ENCODE results near the gene PTPRD.
A peak's percentile ranks its signal among the peaks of the same experiment; 100 is the strongest.

PTPRD gene

GRCh38 chr9:8331507-8332330 lies 2281.1 kb downstream of the PTPRD start:
- DNase-seq (ENCODE audit: low spot score) = no peak

GRCh38 chr9:8329561-8330283 lies 2283.1 kb downstream of the PTPRD start:
- peak; percentile 20 for DNase-seq (ENCODE audit: low spot score)

GRCh38 chr9:8315211-8315610 lies 2297.6 kb downstream of the PTPRD start:
- no peak for DNase-seq (ENCODE audit: low spot score)

GRCh38 chr9:8309258-8309657 lies 2303.5 kb downstream of the PTPRD start:
- DNase-seq (ENCODE audit: low spot score) = no peak

- DNase-seq (ENCODE audit: low spot score) = no peak
Observed at GRCh38 chr9:8304720-8305119, 2308.1 kb downstream of the PTPRD start.

GRCh38 chr9:8301296-8301695 lies 2311.5 kb downstream of the PTPRD start:
- DNase-seq (ENCODE audit: low spot score) = no peak

- DNase-seq (ENCODE audit: low spot score) = no peak
Observed at GRCh38 chr9:8297047-8297446, 2315.8 kb downstream of the PTPRD start.

GRCh38 chr9:8292657-8293056 lies 2320.1 kb downstream of the PTPRD start:
- no peak for DNase-seq (ENCODE audit: low spot score)

- no peak for DNase-seq (ENCODE audit: low spot score)
Observed at GRCh38 chr9:8289681-8290080, 2323.1 kb downstream of the PTPRD start.

- DNase-seq (ENCODE audit: low spot score) = no peak
Observed at GRCh38 chr9:8287970-8288369, 2324.8 kb downstream of the PTPRD start.

- DNase-seq (ENCODE audit: low spot score) = no peak
Observed at GRCh38 chr9:8287501-8287900, 2325.3 kb downstream of the PTPRD start.

GRCh38 chr9:8284884-8285283 lies 2327.9 kb downstream of the PTPRD start:
- no peak for DNase-seq (ENCODE audit: low spot score)

- no peak for DNase-seq (ENCODE audit: low spot score)
Observed at GRCh38 chr9:8282535-8282934, 2330.3 kb downstream of the PTPRD start.

- no peak for DNase-seq (ENCODE audit: low spot score)
Observed at GRCh38 chr9:8280811-8281210, 2332.0 kb downstream of the PTPRD start.

- DNase-seq (ENCODE audit: low spot score) = no peak
Observed at GRCh38 chr9:8278048-8278447, 2334.8 kb downstream of the PTPRD start.

GRCh38 chr9:8270235-8270634 lies 2342.6 kb downstream of the PTPRD start:
- DNase-seq (ENCODE audit: low spot score) = no peak

GRCh38 chr9:8268881-8269280 lies 2343.9 kb downstream of the PTPRD start:
- DNase-seq (ENCODE audit: low spot score) = no peak

GRCh38 chr9:8268216-8268878 lies 2344.5 kb downstream of the PTPRD start:
- DNase-seq (ENCODE audit: low spot score) = no peak

GRCh38 chr9:8267636-8268035 lies 2345.2 kb downstream of the PTPRD start:
- no peak for DNase-seq (ENCODE audit: low spot score)

- DNase-seq (ENCODE audit: low spot score) = no peak
Observed at GRCh38 chr9:8266861-8267260, 2345.9 kb downstream of the PTPRD start.

- DNase-seq (ENCODE audit: low spot score) = no peak
Observed at GRCh38 chr9:8265281-8265680, 2347.5 kb downstream of the PTPRD start.

All from HuH-7 (cell line).